Posterior vena cava (tissue), 2 donors: Measurements from ENCODE around the gene IFIT5. TPM values are rescaled to one million over a fixed set of nuclear protein-coding genes. Genes with fewer than 3 reads are reported as not detected.
"Not testable (repeated sequence)": the region's sequence is repeated elsewhere in the genome, so short reads cannot be mapped to it uniquely, and the experiment has no call there.

ENCODE experiments used
- DNase-seq: peaks from one replicate; pipeline ENCODE4 v3.0.0-alpha.2; 2020; ENCODE audit warnings: low spot score
- intact Hi-C, 2 donors: fragments of 100-400 bp; cut with DNase I; formaldehyde crosslinking; loops; one replicate each; pipeline versions ENCODE4 v1.14.1 to v1.14.2; 2022 to 2023
- total RNA-seq, 2 donors: library from RNA; stranded (reverse); fragmentation: NEBNext Ultra II Directional; extraction: Animal tissue kit (Norgen Biotek cat#: 25700); gene quantifications; one replicate each; pipeline ENCODE4 v1.2.1, GENCODE V29; 2021
- donor health status: DM: yes; HTN: yes; CAD: no.
- donor health status: DM: yes; HTN: yes; CAD: no.

IFIT5 gene
- total RNA-seq, 2 donors from 2014 or later = 22.4 to 23.2 TPM

DNA sequence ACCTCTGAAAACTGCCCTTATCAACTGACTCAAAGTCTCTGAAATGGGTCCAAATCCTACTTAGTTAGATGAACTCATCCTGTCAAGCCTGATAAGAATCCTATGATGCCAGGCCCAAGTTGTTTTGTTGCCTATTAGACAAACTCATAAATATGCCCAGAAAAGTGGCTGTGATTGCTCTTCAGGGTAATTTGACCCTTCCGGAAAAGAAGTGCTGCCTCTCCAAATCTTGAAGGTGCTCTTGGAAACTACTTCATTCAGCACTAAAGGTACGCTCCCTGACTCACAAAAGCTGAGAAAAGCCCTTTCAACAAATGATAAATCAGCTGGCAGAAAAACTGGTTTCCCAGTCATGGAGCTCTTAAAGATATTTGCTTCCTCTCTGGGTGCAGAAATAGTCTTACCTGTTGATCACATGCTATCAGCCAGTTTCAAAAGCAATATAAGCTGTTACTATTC is 6.7 kb downstream of the IFIT5 start:
- intact Hi-C loops = no loop called here
- no peak for DNase-seq

DNA sequence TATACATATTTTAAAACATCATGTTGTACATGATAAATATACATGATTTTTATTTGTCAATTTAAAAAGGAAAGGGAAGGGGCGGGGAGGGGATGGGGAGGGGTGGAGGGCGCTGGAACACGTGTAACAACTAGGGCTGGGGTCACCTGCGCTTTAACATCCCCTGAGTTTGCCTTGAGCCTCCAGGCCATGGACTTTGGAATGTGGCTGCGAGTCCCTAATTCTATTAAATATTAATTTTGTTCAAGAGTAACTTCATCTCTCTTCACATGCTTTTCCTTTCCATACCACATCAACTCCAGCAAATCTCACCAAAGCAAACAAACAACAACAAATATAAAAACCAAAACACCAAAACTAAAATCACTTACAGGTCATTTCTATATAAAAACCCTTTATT is 10.6 kb downstream of the IFIT5 start:
- intact Hi-C loops = loop anchor here in 1 of 2 donors (5.0 kb wide), 1 partner anchor 137 kb away; no protein-coding TSS in a partner anchor
- DNase-seq = no peak

DNA sequence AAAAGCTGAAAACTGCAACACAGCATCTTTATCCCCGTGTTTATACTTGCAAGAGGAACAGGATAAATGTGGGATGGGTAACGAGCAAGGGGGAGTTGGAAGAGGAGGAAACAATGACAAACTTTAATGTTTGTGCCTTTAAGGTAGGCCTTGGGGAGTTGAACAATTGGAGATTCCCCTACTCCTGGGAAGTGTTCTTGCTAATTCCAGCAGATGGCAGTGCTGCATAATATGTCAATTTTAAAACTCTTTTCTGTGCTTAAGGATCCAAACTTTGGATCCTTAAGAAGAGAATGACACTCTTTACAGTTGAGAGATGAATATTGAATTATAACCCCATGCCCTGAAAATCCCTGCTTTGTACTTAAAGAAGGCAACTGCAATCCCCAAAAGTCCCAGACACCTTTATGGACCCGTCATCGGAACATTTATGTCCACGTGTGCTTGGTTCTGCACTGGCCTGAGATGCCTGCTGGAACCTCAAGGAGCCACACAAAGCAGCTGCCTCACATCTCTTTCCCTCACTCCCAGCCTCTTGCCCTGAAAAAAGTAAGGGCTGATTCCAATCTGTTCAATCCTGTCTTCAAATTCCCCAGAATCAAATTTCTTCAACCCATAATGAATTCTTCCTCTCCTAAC is 12.0 kb downstream of the IFIT5 start:
- intact Hi-C loops = loop anchor here (2.0 to 5.0 kb wide), 2 partner anchors 136 to 138 kb away; no protein-coding TSS in a partner anchor
- DNase-seq = no peak

DNA sequence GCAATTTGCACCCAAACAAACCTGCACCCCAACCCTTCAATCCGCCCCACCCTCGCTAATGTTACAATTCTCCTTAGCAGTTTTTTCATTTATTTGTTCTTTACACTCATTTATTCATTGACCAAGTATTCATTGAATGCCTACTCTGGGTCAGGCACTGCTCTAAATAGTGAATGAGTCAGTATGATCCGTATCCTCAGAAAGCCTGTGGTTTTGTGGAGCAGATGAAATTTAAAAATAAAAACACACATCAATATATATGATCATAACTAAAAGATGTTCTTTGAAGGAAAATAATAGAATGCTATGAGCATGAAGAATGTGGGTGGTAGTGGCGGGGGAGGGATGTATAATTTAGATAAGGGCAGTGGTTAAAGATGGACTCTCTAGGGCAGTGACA is 13.3 kb downstream of the IFIT5 start:
- no peak for DNase-seq
- intact Hi-C loops = loop anchor here (2.0 to 5.0 kb wide), 2 partner anchors 135 to 137 kb away; no protein-coding TSS in a partner anchor

DNA sequence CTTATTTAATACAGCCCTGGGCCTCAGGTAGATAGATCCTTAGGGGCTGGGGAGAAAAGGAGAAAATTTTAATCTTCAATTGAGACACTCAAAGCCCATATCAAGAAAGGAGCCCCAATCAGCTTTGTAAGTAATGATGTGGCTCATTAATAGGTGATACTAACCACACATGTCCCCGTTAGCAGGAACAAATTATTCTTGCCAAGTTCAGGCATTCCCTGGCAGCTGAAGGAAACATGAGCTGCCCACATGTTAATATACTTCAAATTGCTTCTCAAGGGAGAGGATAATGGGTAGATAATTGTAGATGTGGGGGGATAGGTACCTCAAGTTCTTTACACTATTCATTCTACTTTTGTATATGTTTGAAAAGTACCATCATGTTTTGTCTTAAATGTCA is 14.5 kb downstream of the IFIT5 start:
- intact Hi-C loops = loop anchor here in 1 of 2 donors (5.0 kb wide), 1 partner anchor 133 kb away; no protein-coding TSS in a partner anchor
- DNase-seq = no peak

DNA sequence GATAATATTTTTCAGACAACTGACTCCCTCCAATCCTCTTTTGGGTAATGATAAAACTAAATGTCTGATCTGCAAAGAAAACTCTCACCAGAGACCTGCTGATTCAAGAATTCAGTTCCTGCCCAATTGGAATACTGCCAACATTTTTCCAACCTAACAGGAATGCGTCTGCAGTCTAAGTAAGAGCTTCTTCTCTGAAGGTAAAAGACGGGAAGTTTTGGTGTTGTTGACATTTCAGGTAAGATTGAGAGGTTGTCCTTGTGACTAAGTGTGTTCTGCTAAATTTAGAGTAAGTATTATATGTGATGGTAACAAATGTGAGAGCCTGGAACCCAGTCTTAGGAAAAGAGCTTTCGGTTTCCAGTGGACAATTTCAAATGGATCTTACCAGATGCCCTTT is 17.6 kb downstream of the IFIT5 start:
- intact Hi-C loops = no loop called here

DNA sequence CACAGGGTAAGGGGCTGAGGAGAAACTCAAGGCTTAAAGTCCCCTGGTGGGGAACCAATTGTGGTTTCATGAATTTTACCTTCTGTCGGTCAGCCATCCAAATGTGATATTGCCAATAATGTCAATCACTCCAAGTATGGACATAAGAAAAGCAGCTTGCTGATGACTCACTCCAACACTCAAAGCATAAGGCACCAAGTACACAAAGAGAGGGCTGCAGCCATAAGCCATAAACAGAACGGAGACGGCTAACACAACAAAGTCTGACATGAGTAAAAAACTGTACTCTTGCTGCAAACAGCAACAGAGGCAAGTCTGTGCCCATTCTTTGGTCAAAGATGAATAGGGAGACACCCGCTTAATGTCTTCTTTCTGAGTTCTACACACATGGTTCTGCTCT is 24.2 kb downstream of the IFIT5 start:
- no peak for DNase-seq
- intact Hi-C loops = no loop called here

More for the DNA sequence above, 17.6 kb downstream of the IFIT5 start:
- no peak for DNase-seq

DNA sequence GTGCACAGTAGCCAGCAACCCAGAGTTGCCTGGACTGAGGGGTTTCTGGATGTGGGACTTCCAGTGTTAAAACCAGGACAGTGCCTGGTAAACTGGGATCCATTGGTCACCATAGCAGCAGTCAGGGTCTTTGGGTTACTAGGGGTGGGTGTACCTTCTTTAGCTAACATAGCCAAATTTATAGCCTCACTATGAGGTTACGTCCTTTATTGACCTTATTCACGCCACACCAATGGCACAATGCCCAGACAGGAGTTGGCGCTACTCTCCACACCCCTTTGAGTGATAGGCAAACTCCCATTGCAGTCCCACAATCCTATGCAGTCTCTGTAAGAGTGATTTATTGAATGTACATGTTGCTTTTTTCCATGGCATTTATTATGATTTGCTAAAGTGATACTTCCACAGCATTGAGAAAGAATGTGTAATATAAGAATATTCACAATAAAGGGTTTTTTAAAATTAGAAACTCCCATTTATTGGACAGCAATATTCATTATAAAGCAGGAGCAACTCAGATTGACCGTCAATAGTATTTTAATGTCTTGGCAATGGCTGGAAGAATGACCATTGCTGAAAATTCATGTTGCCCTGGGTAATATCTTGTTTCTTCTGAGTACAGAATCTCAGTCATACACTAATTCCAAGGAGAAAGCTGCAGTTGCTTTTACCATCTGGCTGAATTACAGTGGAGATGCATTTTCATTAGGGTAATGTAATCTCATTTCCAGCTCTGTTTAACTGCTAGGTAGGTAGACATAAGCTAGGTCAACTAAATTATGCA is 26.1 kb downstream of the IFIT5 start:
- intact Hi-C loops = no loop called here

DNA sequence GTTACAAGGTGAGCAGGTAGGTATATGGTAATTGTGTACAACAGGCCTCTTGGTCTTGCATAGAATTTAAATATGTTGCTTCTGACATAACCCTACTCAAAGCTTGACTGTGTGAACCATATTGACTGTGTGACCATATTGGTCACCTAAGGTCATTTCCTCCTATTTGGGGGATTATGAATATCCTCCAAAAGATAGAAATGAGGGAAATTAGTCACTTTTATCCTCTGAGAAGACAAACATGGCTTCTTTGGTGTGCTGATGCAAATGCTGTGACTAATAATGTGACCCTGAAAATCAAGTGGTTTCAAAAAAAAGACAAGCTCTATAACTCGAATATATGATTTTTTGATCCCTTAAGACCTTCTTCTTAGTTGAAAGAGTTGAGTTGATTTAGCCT is 27.9 kb downstream of the IFIT5 start:
- intact Hi-C loops = no loop called here
- no peak for DNase-seq

More for the DNA sequence above, 26.1 kb downstream of the IFIT5 start:
- DNase-seq = no peak

DNA sequence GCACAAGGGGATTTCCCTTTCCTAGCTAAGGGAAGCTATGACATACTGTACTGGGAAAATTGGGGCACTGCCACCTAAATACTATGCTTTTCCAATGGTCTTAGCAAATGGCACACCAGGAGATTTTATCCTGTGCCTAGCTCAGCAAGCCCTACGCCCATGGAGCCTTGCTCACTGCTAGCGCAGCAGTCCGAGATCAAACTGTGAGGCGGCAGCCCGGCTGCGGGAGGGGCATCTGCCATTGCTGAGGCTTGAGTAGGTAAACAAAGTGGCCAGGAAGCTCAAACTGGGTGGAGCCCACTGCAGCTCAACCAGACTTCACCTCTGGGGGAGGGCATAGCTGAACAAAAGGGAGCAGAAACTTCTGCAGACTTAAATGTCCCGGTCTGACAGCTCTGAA is 30.5 kb downstream of the IFIT5 start:
- intact Hi-C loops, DNase-seq: not testable (repeated sequence)

DNA sequence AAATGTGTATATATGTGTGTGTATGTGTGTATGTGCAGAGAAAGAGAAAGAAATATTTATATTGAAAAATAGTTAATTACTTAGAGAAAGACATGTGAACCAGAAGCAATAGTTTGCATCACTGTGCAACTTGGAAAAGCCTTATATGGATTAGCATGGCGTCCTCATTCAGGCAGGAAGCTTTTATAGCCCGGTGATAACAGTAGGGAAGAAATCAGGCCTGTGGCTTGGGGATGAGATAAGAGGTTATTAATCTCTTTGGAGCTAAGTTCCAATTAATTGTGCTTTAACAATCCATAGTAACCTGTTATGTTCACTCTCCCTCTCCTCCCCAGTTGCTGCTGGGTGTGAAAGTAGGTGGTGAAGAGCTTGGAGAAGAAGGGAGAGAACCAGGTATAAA is 36.5 kb downstream of the IFIT5 start:
- no peak for DNase-seq
- intact Hi-C loops = no loop called here

DNA sequence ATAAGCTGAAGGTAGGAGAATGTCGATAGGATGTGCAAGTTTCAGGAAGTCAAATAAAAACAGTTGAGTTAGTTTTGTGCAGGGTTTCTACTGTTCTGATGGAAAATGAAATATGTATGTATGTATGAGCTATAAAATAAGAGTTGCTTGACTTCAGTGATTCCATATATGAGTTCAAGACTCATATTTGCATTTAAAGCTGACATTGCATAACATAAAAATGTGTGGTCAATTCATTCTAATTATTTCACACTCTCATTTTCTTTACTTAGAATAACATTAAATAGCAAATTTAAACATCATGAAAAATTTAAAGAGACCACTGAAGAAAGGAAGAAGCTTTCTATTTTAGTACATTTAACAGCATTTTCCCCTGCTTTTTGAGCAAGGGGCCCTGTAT is 37.8 kb downstream of the IFIT5 start:
- intact Hi-C loops = no loop called here
- no peak for DNase-seq

DNA sequence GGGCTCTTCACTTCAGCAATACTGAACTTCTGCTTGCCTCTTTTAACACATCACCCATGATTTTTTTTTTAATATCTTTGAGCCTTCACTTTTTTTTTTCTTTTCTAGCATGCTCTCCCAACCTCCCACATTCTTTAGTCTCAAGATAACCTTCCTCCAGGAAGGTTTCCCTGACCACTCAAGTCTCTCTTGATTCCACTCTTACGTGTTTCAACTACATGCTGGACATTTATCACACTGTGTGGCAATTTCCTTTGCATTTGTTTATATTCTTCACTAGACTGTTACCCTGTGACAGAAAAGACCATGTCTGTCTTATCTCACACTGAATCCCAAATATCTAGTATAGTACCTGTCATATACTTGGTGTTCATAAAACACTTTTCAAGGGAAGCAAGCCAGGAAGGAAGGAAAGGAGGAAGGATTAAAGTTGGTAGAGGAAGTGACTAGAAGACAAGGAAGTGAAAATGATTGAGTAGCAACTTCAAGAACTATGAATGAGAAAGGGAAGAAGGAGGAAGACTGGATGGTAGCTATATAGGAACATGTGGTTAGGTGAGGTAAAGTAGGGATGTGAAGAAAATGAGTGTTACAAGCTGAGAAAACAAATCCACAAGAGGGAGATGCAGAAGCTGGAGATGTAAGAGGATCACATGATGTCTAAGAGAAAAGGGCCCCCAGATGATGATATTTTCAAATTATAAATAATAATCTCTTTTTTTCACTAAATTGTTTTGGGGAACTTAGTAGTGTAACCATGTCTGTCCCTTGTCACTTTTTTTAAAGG is 40.4 kb downstream of the IFIT5 start:
- no peak for DNase-seq
- intact Hi-C loops = no loop called here

DNA sequence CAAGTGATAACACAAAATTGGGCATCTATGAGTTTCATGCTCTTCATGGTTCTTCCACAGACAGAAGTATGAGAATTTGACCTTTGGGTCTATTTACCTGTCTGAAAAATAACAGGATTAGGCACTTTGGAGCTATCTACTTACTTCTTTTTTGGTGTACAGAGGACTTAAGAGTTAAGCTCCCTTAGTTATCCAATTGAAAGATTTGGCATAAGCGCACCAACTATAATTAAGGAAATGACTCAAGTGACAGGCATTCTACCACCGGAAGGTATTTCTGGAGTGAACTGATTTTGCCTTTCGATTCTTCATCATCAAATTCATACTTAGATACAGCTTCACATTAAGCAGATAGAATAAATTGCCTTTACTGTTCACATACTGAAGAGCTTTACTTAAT is 43.9 kb downstream of the IFIT5 start:
- intact Hi-C loops = no loop called here
- no peak for DNase-seq

DNA sequence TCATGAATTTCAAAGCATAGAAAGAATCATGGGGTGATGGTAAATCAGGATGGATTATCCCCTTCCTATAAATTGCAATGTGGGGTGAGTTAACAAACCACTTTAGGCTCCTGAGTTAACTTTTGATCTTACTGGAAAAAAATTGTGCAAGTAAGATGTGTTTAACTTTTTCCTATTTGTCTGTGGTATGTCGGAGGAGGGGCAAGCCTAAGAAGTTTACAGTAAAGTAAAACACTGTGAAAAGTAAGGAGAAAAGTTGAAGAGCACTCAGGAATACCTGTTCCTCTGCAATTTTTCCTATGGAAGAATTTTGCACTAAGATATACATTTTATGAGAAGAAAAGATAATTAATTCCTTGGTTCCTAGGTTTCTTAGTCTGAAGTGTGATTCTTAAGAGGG is 44.4 kb downstream of the IFIT5 start:
- intact Hi-C loops = no loop called here
- DNase-seq = no peak

DNA sequence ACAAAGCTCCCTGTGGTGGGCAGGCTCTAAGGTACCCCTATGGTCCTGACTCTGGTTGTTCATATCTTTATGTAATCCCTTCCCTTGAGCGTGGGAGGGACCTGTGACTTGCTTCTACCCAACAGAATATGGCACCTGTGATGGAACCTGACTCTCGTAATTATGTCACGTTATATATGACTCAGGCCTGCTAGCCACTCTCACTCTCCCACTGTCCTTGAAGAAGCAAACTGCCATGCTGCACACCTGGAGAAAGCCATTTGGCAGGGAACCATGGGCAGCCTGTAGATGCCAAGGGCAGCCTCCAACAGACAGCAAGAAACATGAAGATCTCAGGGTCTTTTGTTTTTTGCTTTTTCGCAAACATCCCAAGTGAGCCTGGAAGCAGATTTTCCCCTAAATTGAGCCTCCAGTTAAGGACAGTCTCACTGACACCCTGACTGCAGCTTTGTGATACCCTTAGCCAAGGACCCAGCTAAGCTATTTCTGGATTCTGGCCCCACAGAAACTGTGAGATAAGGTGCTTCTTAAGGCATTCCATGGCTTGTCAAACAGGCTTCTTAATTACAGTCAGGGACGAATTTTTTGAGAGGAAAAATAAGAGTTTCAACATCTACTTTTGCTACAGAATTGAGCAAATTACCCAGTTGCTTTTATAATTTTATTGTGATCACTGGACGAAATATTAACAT is 49.6 kb downstream of the IFIT5 start:
- intact Hi-C loops = no loop called here
- no peak for DNase-seq

DNA sequence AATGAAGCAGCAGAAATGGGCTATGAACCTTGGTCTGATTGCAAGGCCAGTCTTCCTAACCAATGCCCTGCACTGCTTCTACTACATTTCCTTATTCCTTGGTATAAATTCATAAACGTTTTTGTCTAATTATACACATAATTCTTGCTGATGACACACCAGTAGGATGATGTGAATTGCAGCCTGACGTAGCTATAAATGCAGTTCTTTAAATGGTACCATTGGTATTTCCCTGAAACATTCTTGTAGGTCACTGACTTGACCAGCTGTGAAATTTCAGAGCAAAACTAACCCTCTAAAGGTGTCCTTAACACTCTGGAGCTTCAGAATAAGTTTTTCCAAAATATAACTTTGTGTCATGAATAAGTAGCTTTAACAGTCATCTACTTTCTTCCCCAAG is 50.8 kb downstream of the IFIT5 start:
- intact Hi-C loops = no loop called here
- DNase-seq = no peak

DNA sequence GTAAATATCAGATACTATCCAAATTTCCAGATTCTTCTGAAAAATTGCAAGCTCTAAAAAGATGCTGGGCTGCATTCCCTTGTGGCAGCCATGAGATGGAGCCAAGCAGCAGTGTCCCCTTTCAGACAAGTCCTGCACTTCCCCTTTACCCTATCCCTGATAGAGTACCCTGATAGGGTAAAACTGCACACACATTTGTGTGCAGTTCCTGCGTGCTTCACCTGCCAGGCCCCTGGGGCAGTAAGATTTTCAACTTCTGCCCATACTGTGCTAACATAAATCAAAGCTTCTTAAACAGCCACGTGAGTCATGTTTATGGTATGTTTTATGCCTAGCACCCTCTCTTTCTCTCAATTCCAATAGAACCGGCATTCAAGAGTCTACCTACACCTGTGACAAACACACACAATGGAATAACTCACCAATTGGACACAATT is 52.2 kb downstream of the IFIT5 start:
- intact Hi-C loops = no loop called here
- DNase-seq = no peak

DNA sequence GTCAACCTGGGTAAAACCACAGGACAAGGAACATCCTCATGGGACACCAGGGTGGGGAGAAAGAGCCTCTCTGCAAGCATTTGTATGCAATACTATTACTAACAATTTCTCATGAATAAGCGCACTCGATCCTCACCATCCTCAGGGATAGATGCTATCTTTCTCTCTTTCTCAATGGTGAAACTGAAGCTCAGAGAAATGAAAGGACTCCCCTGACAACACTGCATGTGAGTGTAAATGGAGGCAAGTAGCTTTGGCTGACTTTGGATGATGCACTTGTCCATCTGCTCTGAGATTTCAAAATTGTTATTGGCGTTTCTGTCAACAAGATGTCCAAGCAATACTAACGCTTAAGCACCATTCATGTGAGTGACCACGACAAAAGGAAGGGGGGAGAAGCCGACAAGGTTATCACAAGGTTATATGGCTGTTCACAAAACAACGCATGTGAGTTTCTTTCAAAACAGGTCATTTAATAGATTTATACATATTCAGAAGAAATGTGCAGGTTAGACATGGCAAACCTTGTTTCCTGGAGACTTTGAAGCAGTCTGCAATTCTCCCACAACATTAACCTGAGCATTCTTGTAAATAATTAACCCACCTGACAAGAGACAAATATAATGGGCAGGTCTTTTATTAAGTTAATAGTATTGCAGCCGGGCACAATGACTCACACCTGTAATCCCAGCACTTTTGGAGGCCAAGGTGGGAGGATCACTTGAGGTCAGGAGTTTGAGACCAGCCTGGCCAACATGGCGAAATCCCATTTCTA is 54.0 kb downstream of the IFIT5 start:
- intact Hi-C loops = no loop called here
- no peak for DNase-seq
